Medulla oblongata (tissue), 1 donor: ENCODE results near the gene GSG1L.
A peak's percentile ranks its signal among the peaks of the same experiment; 100 is the strongest.

ENCODE experiments used
- DNase-seq: peaks from one replicate; pipeline ENCODE4 v3.0.0-alpha.2; 2015; ENCODE audit errors: extremely low spot score

The GSG1L gene

DNA sequence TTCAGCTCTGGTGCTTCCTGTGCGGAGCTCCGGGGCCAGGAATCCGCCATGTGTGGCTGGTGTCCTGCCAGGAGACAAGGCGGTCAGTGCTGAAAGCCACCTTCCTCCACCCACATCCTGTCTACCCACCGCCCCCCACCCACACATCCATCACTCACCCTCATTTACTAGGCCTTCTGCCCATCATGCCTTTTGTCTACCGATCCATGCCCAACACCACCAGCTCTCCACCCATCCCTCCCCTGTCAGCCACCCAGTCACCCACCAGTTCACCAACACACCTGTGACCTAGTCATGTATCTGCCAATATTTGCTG, 272.2 kb downstream of the GSG1L start:
- no peak for DNase-seq

DNA sequence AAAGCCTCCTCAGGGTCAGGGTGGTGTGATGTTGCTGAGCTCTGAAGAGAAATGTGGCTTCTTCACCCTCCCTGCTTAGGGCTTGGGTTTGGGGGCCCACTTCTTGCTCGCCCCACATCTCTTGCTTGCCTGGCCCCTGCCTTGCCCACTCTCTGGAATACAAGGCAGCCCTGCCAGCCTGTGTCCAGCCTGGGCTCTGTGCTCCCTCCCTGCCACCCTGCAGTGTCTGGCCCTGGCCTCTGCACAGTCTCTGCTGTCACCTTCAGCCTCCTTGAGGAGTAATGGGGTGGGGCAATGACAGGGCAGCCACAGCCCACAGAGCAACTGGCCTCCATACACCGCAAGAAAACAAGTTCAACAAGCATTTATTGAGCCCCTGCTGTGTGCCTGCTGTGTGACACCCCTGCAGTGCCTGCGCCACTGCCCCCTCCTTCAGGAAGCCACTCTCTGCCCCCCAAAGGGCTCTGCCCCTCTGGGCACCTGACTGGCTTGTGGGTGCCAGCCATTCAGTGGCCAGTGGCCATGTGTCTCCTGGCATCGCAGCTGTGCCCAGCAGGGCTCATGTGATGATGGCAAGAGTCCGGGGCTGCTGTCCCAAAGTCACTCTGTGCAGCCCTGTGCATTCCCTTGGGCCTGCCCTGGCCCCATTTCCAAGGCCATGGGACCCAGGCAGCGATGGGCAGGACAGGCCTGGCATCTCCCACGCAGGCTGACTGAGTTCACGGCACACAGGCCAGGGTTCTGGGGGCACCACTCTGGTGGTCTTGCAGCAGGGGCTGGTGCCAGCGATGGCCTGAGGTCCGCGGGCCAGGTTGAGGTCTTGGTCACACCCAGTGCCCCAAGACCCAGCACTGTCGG, 272.7 kb downstream of the GSG1L start:
- DNase-seq: no peak

DNA sequence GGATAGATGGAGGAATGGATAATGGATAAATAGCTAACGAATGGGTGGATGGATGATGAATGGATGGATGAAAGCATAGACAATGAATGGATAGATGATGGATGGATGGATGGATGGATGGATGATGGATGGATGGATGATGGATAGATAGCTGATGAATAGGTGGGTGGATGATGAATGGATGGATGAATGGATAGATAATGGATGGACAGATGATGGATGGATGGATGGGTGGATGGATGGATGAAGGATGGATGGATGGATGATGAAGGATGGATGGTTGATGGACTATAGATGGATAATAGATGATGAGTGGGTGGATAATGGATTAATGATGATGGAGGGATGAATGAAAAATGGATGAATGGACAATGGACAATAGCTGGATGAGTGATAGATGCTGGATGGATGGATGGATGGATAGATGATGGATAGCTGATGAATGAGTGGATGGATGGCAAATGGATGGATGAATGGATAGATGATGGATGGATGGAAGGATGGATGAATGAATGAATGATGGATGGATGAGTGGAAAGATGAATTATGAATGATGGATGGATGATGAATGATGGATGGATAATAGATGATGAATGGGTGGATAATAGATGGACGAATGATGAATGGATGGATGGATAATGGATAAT, 273.8 kb downstream of the GSG1L start:
- no peak for DNase-seq

GRCh38 chr16:27789150-27789549, 274.4 kb downstream of the GSG1L start:
- no peak for DNase-seq

DNA sequence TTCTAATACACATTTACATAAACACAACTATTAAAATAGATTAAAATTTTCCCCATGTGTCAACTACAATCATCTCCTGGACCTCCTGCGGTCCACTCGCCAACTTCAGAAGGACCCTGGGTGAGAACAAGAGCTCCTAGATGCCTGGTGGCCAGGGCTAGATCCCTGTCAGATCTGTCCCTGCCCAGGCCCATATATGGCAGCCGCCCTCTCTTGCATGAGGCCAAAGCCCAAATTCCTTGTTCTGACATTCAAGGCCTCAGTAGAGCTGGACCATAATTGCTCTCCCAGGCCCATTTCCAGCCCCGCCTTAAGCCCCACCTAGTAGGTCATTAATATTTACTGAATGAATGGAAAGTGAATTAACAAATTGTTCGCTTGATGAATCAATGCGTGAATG, 275.8 kb downstream of the GSG1L start:
- no peak for DNase-seq

DNA sequence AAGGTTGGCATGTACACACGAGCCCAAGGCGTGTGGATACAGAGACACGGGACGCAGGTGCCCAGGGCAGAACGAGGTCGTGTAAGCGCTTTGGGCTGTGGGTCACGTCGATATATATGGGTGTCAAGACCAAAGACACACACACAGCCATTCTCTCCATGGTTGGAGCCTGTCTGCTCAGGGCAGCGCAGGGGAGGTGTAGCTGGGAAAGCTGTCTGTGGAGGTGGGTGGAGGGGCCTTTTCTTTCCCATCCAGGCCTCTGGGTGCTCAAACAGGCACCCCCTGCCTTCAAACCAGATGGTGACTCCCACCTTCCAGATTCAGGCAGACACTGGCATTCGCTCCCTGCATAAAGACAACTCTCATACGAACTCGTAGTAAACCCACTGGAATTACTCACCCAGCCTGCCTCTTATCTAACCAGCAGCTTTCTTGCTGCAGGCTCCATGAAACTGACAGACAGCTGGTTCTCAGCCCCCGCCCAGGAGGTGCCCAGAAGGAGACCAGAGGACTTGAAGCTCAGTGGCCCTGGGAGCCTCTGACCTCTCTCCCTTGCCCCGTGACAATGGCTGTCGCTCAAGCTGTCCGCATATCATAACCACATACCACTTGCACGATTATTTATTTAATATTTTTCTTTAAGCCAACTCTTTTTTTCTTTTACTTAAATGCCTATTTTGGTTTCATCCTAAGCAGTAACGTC, 276.4 kb downstream of the GSG1L start:
- DNase-seq: no peak

DNA sequence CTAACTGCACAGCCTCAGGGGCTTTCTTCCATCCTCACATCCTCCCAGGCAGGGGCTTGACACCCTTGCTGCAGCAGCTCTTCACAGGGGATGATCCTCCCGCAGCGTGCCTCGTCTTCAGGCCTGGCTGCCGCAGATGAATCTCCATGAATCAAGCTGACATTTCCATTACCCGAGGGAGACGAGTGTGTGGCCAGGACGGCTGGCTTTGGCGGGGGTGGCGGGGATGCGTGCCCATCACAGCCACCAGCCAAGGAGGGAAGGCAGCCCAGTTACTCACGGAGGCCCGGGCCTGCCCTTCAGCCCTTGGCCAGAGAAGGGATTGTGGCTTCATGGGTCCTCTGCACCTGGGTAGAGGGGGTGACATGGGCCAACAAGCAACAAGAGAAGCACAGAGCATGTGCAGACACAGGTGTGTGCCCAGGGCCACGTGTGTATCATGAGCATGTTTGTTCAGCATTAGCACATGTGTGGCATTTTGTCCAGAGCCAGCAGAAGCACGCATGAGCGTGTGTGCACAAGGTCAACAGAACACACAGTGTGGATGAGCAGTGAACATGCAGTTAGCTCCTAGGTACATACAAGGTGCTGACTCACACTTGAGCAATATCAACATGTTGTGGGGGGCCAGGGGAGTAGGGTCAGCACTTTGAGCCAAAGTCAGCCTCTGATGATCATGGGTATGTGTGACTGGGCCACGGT, 277.1 kb downstream of the GSG1L start:
- no peak for DNase-seq

- no peak for DNase-seq
Measured at GRCh38 chr16:27785307-27785678, 278.2 kb downstream of the GSG1L start.

DNA sequence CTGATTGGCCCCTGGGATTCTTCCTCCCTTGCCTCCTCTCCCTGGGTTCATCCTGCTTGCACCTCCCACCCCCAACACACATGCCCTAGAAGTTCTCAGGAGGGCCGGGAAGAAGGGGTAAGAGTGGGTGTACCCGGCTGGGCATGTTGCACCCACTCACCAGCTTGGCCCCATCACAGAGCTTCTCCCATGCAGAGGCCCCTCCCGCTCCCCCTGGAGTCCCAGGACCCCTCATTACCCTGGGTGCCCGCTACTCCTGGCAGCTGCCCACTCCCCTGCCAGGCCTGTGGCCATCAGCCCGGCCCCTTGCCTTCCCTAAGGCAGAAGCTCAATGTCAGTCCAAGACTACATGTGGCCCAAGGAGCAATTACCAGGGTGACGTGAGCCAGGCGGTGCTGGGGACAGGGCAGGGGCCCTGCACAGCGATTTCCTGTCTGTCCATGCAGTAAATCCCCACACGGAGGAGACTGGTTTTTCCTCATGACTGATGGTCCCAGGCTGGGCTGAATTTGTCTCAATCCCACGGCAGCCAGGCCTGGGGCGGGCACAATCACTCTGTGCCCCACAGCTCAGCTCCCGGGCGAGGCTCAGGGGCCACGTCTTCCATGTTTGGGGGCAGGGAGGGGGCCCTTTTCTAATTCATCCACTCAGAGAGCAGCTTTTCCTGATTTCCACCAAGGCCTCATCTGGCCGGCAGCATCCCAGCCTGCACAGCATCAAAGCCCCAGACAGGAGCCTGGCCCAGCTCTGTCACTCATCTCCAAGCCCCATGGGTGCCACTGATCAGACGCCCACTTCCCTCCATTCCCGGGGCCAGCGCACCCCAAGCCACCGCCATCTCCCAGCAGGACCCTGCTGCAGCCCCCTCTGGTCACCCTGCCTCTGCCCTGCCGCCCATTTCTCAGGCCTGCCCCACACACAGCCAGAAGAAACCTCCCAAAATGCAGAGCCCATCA, 278.9 kb downstream of the GSG1L start:
- no peak for DNase-seq

- DNase-seq: no peak
Measured at GRCh38 chr16:27781981-27782880, 281.3 kb downstream of the GSG1L start.

DNA sequence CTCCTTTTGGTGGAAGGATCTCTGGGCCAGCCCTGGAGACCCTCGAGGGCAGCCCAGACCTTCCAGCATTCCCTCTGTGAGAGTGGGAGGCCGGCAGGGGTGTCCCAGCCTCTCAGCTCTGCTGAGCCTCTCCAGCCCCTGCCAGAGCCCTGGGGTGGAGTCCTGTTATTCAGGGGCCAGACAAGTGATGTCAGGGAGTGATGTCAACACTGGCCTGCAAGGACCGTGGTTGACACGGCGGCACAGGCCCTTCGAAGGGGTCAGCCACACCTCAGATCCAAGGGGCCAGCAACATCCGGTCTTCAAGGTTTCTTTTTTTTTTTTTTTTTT, 282.4 kb downstream of the GSG1L start:
- no peak for DNase-seq

DNA sequence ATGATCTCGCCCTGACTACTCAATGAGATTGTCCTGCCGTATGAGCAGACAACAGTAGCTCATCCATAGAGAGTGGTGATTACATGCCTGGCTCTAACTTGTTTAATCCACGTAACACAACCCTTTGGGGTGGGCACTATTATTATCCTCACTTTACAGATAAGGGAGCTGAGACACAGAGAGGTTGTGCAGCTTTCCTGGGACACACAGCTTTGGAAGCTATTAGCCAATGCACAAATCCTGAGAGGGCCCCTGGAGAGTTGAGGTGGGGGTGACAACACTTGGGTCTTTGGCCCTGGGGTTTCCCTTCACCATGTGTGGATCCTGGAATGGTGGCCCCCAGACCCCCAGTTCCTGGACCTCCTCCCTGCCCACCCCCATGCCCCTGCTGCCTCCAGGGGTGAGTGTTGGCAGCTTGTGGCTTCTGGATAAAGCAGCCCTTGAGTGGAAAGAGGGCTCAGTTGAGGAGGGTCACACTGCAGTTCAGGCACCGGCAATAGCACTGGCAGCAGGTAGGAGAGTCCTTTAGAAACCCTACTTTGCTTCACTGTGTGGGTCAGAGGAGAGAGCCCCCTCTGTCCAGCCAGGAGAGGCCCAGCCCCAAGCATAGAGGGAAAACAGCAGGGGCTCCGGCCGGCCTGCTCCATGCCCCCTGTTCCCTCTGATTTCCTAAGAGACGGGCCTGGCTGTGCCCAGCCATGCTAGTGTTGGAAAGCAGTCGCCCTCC, 282.9 kb downstream of the GSG1L start:
- no peak for DNase-seq

DNA sequence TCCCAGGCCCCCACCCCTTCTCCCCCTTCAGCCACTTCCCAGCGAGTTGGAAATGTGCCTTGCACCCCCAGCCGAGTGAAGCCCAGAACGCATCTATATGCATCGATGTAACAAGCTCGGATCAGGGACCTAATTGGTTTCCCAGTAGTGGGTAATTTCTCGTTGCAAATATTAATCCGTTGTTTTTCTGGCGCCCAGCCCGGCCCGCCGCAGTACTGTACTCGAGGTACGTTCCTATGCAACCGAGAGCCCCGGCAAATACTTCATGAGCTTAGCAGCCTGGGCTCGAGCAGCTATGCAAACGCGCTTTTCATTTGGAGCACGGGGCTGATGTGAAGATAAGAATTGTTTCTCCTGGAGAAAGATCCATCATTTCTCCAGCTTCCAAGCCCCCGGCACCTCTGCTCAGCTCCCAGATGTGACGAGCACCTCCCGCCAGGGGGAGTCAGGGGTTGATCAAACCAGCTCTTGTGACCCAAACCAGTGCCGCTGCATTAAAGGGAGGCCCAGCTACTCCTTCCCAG, 283.8 kb downstream of the GSG1L start:
- DNase-seq: peak; percentile 76

DNA sequence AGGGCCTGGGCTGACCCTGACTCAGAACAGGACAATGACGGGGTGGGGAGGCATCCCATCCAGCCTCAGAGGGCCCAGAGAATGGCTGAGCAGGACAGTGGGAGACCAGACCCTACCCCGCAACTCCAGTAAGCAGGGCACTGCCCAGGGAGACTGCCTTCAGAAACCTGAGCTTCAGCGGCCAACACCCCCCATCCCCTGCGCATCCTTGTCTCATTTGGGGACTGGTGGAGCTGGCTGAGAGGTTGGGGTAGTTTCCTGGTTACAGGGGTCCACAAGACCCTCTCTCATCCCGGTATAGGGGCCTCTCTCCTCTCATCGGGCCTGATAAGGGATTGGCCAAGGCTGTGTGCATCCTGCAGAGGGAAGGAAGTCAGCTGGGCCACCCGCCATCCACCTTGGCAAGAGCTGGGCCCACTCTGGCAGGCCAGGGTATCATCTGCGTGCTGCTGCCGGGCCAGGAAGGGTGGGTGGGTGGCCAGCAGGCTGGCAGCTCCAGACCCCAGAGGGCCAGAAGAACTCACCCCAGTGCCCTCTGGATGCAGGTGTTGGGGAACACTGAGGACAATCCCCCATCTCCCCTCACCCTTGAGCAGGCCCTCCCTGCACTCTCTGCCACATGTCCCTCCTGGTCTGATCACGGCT, 284.5 kb downstream of the GSG1L start:
- DNase-seq: no peak

GRCh38 chr16:27778171-27778925, 285.2 kb downstream of the GSG1L start:
- DNase-seq: no peak

GRCh38 chr16:27777527-27777926, 286.0 kb downstream of the GSG1L start:
- DNase-seq: no peak

GRCh38 chr16:27776556-27777225, 286.8 kb downstream of the GSG1L start:
- peak; percentile 63 for DNase-seq

DNA sequence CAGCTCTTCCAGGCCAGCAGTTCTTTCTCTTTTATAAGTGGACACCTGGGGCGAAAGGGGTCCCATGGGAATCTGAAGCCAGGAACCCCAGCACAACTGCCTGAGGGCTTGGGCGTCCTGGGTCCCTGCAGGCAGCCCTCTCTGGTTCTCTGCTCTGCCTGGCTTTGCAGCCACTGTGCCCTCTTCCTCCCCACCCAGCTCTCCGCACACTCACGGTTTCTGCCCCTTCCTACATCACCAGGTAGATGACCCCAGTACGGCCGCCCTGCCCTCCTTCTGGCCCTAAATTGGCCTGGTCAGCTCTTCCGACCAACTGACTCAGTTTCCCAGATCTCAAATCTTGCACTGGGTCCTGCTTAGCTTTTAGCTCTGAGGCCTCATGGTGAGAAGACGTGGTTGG, 288.3 kb downstream of the GSG1L start:
- DNase-seq: no peak
